Smooth muscle cell (in vitro differentiated cells): ENCODE measurements around the gene SSTR5. TPM values are rescaled to one million over a fixed set of nuclear protein-coding genes. Genes with fewer than 3 reads are reported as not detected.

ENCODE experiments used
- DNase-seq: peaks from one replicate; lab custom pipeline; 2025; ENCODE audit not compliant: unreplicated experiment; lab: John Stamatoyannopoulos, UW
- H2AFZ ChIP-seq: fragments of 200-600 bp; sonication (generic); 2 replicates; pipeline ENCODE4 v1.6.0; 2016; ENCODE audit warnings: antibody characterized with exemption, low read depth, mild to moderate bottlenecking
- H3F3A ChIP-seq: fragments of 200-600 bp; sonication (generic); 2 replicates; pipeline ENCODE4 v1.6.0; 2017; ENCODE audit warnings: antibody characterized with exemption, low read depth
- H3K27ac ChIP-seq: fragments of 200-600 bp; sonication (generic); 2 replicates; pipeline ENCODE4 v1.5.1; 2016; ENCODE audit warnings: low read depth, mild to moderate bottlenecking
- H3K27me3 ChIP-seq: fragments of 200-600 bp; sonication (generic); 2 replicates; pipeline ENCODE4 v1.6.1; 2016; ENCODE audit warnings: low read depth, mild to moderate bottlenecking
- H3K36me3 ChIP-seq: fragments of 200-600 bp; sonication (generic); 2 replicates; pipeline ENCODE4 v1.5.1; 2016; ENCODE audit warnings: low read depth
- H3K4me1 ChIP-seq: fragments of 200-600 bp; sonication (generic); 2 replicates; pipeline ENCODE4 v1.5.1; 2016; ENCODE audit warnings: low read depth
- H3K4me2 ChIP-seq: fragments of 200-600 bp; sonication (generic); 2 replicates; pipeline ENCODE4 v1.6.0; 2016; ENCODE audit warnings: mild to moderate bottlenecking
- H3K4me3 ChIP-seq: fragments of 200-600 bp; sonication (generic); 2 replicates; pipeline ENCODE4 v1.5.1; 2016; ENCODE audit warnings: mild to moderate bottlenecking
- H3K79me2 ChIP-seq: fragments of 200-600 bp; sonication (generic); 2 replicates; pipeline ENCODE4 v1.6.0; 2016; ENCODE audit warnings: low read depth, mild to moderate bottlenecking
- H3K9ac ChIP-seq: fragments of 200-600 bp; sonication (generic); 2 replicates; pipeline ENCODE4 v1.6.0; 2016; ENCODE audit warnings: low read depth
- H3K9me3 ChIP-seq: fragments of 200-600 bp; sonication (generic); replicated peaks from 2 replicates; pipeline ENCODE4 v1.5.1; 2016; ENCODE audit warnings: low read depth
- H4K20me1 ChIP-seq: fragments of 200-600 bp; sonication (generic); 2 replicates; pipeline ENCODE4 v1.6.0; 2016; ENCODE audit warnings: low read depth
- CTCF ChIP-seq: fragments of 200-600 bp; sonication (generic); IDR thresholded peaks from 2 replicates; pipeline ENCODE4 v1.5.1; 2017; ENCODE audit warnings: borderline replicate concordance, mild to moderate bottlenecking, antibody characterized with exemption; ENCODE audit not compliant: insufficient read depth, poor library complexity, severe bottlenecking
- WGBS: methylation state at CpG from one replicate; pipeline ENCODE4 v1.1.7; 2016; ENCODE audit warnings: low lambda C conversion rate; 5-methylcytosine and 5-hydroxymethylcytosine counted together
- polyA plus RNA-seq: library from polyadenylated mRNA; unstranded; fragments of >200 nt; fragmentation: Nextera tagmentation; extraction: Ambion mirVana; gene quantifications from 2 replicates; pipeline ENCODE4 v1.2.1, GENCODE V29; 2016
- total RNA-seq: library from RNA; depleted of rRNA; stranded (reverse); fragments of >200 nt; gene quantifications from 2 replicates; pipeline ENCODE4 v1.2.3, GENCODE V29; 2014

SSTR5 gene
- total and polyA plus RNA-seq, 2 experiments from 2014 or later = not detected

- H3K4me3 ChIP-seq = no peak overlapping the region
- H3K9me3 ChIP-seq = no peaks in the 10 kb centered on the region
- H3K4me2 ChIP-seq = no peak overlapping the region
- no peak for TF ChIP-seq CTCF
- H3F3A ChIP-seq = no peaks in the 10 kb centered on the region
- H4K20me1 ChIP-seq = no peaks in the 10 kb centered on the region
- H3K4me1 ChIP-seq = no peaks in the 10 kb centered on the region
- H2AFZ ChIP-seq = no peak overlapping the region
- H3K27me3 ChIP-seq = no peaks in the 10 kb centered on the region
- no peaks in the 10 kb centered on the region for H3K36me3 ChIP-seq
- no peak overlapping the region for H3K27ac ChIP-seq
- H3K9ac ChIP-seq = no peak overlapping the region
- WGBS = 95% methylated on average over 9 of the region's 9 CpGs
- no peak for DNase-seq
- H3K79me2 ChIP-seq = no peaks in the 10 kb centered on the region
These were observed 25.4 kb upstream of the SSTR5 start for GRCh38 chr16:1047123-1047522.

GRCh38 chr16:1047801-1048200, 24.7 kb upstream of the SSTR5 start:
- WGBS = 92% methylated on average over 16 of the region's 16 CpGs
- H3K4me2 ChIP-seq = peak overlapping the region; percentile 54
- no peak overlapping the region for H3K9ac ChIP-seq
- H3K4me1 ChIP-seq = no peaks in the 10 kb centered on the region
- DNase-seq = no peak
- no peaks in the 10 kb centered on the region for H3K79me2 ChIP-seq
- no peak for TF ChIP-seq CTCF
- H3K36me3 ChIP-seq = no peaks in the 10 kb centered on the region
- no peaks in the 10 kb centered on the region for H3K27me3 ChIP-seq
- no peak overlapping the region for H3K4me3 ChIP-seq
- no peaks in the 10 kb centered on the region for H4K20me1 ChIP-seq
- H3F3A ChIP-seq = no peaks in the 10 kb centered on the region
- no peak overlapping the region for H2AFZ ChIP-seq
- H3K9me3 ChIP-seq = no peaks in the 10 kb centered on the region
- H3K27ac ChIP-seq = no peak overlapping the region

- Histone ChIP-seq H3K9ac (no peak overlapping the region), H2AFZ (no peak overlapping the region), H3K4me3 (no peak overlapping the region), H3K79me2 (no peaks in the 10 kb centered on the region), H3K9me3 (no peaks in the 10 kb centered on the region), H4K20me1 (no peaks in the 10 kb centered on the region), H3K27ac (no peak overlapping the region), H3K27me3 (no peaks in the 10 kb centered on the region), H3F3A (no peaks in the 10 kb centered on the region), H3K36me3 (no peaks in the 10 kb centered on the region), H3K4me2 (peak overlapping the region; percentile 54), H3K4me1 (no peaks in the 10 kb centered on the region)
- no peak for TF ChIP-seq CTCF
- DNase-seq = peak; percentile 33
- WGBS = 36% methylated on average over 30 of the region's 37 CpGs
These were observed 24.0 kb upstream of the SSTR5 start for GRCh38 chr16:1048442-1049112.
